Activated naive CD4-positive, alpha-beta T cell treated with anti-CD3 and anti-CD28 coated beads, Interleukin-2, amount 50 U/mL, for 72 hours (primary cell): ENCODE data around the gene ARL16. TPM values are rescaled to one million over a fixed set of nuclear protein-coding genes. Genes with fewer than 3 reads are reported as not detected.

ENCODE experiments used
- ATAC-seq, 2 donors: fragments of 150-1000 bp; cut with Tn5 transposase; 2 replicates each; pipeline ENCODE4 v1.10.0; 2021; ENCODE audit warnings: mild to moderate bottlenecking in 2 of 2, moderate library complexity in 2 of 2
- DNase-seq, 2 donors: peaks; one replicate each; pipeline ENCODE4 v3.0.0; 2021 to 2022; ENCODE audit warnings: low spot score in 2 of 2
- H3K27ac Mint-ChIP-seq, 2 donors: one replicate each; pipeline ENCODE4 v1.8.0; 2022; ENCODE audit warnings: mild to moderate bottlenecking in 2 of 2, mixed read lengths in 2 of 2
- H3K36me3 Mint-ChIP-seq, 2 donors: one replicate each; pipeline ENCODE4 v1.8.0; 2022; ENCODE audit warnings: mixed read lengths in 2 of 2
- H3K9me3 Mint-ChIP-seq, 2 donors: one replicate each; pipeline ENCODE4 v1.8.0; 2022; ENCODE audit warnings: mixed read lengths in 2 of 2
- total RNA-seq, 2 donors: library from RNA; stranded (reverse); gene quantifications; one replicate each; pipeline ENCODE4 v1.2.3, GENCODE V29; 2022

ARL16 gene
- 10 to 100 TPM; 12.6 to 30.6 TPM for total RNA-seq

- Mint-ChIP-seq H3K27ac (peak within 1 kb of the TSS; percentile 93 to 97), H3K9me3 (no peaks in the 10 kb centered on the region), H3K36me3 (peaks cover 9 to 23% of the 10 kb centered on the region in 2 donors)
- DNase-seq (peak; percentile 97 to 99), ATAC-seq (peak; percentile 97)
Measured at GRCh38 chr17:81683584-81684441, at the start of gene ARL16, which contains the start of gene HGS. TSS of gene ARL16 (minus strand) at chr17:81683797. CDS start at chr17:81683753, 44 bp downstream. TSS of gene HGS (plus strand) at chr17:81684011. CDS start at chr17:81684067, 56 bp downstream.

GRCh38 chr17:81727324-81728031 is 43.9 kb upstream of the ARL16 start:
- Mint-ChIP-seq H3K36me3 (no peaks in the 10 kb centered on the region), H3K27ac (peak overlapping the region in 1 of 2 donors; percentile 82), H3K9me3 (no peaks in the 10 kb centered on the region)
- no peak for DNase-seq
- no peak for ATAC-seq

- Mint-ChIP-seq H3K27ac (no peak overlapping the region), H3K36me3 (no peaks in the 10 kb centered on the region)
- DNase-seq, result no peak
Measured at GRCh38 chr17:81726004-81726403, 42.4 kb upstream of the ARL16 start.

GRCh38 chr17:81725439-81725838 is 41.8 kb upstream of the ARL16 start:
- H3K27ac Mint-ChIP-seq, result no peak overlapping the region
- H3K9me3 Mint-ChIP-seq, result no peaks in the 10 kb centered on the region

More at GRCh38 chr17:81726004-81726403, 42.4 kb upstream of the ARL16 start:
- no peaks in the 10 kb centered on the region for H3K9me3 Mint-ChIP-seq
- ATAC-seq, result no peak

GRCh38 chr17:81723651-81724209 is 40.1 kb upstream of the ARL16 start:
- Mint-ChIP-seq H3K9me3 (no peaks in the 10 kb centered on the region), H3K27ac (peak overlapping the region in 1 of 2 donors; percentile 53), H3K36me3 (no peaks in the 10 kb centered on the region)
- ATAC-seq (no peak), DNase-seq (no peak)

More at GRCh38 chr17:81725439-81725838, 41.8 kb upstream of the ARL16 start:
- no peaks in the 10 kb centered on the region for H3K36me3 Mint-ChIP-seq
- DNase-seq (no peak), ATAC-seq (no peak)

GRCh38 chr17:81722184-81723120 is 38.9 kb upstream of the ARL16 start:
- ATAC-seq (no peak), DNase-seq (no peak)
- no peaks in the 10 kb centered on the region for H3K9me3 Mint-ChIP-seq
- H3K27ac Mint-ChIP-seq, result no peak overlapping the region
- H3K36me3 Mint-ChIP-seq, result no peaks in the 10 kb centered on the region

- Mint-ChIP-seq H3K36me3 (no peaks in the 10 kb centered on the region), H3K9me3 (no peaks in the 10 kb centered on the region), H3K27ac (no peak overlapping the region)
- ATAC-seq (no peak), DNase-seq (peak in 1 of 2 donors; percentile 55)
Measured at GRCh38 chr17:81720267-81721071, 36.9 kb upstream of the ARL16 start.

GRCh38 chr17:81719410-81720266 is 36.0 kb upstream of the ARL16 start:
- DNase-seq (no peak), ATAC-seq (no peak)
- Mint-ChIP-seq H3K27ac (peak overlapping the region in 1 of 2 donors; percentile 50), H3K9me3 (no peaks in the 10 kb centered on the region), H3K36me3 (no peaks in the 10 kb centered on the region)

GRCh38 chr17:81717766-81718089 is 34.1 kb upstream of the ARL16 start:
- Mint-ChIP-seq H3K36me3 (peaks cover 0 to 4% of the 10 kb centered on the region in 2 donors), H3K9me3 (no peaks in the 10 kb centered on the region), H3K27ac (no peak overlapping the region)
- DNase-seq, result no peak
- no peak for ATAC-seq

GRCh38 chr17:81717049-81717765 is 33.6 kb upstream of the ARL16 start:
- H3K9me3 Mint-ChIP-seq, result no peaks in the 10 kb centered on the region
- peaks cover 0 to 5% of the 10 kb centered on the region in 2 donors for H3K36me3 Mint-ChIP-seq
- DNase-seq (no peak), ATAC-seq (no peak)
- H3K27ac Mint-ChIP-seq, result no peak overlapping the region

- no peak for DNase-seq
- H3K9me3 Mint-ChIP-seq, result no peaks in the 10 kb centered on the region
- no peak for ATAC-seq
- peaks cover 0 to 5% of the 10 kb centered on the region in 2 donors for H3K36me3 Mint-ChIP-seq
- H3K27ac Mint-ChIP-seq, result no peak overlapping the region
Measured at GRCh38 chr17:81716674-81716996, 33.0 kb upstream of the ARL16 start.

- no peak overlapping the region for H3K27ac Mint-ChIP-seq
Measured at GRCh38 chr17:81715872-81716673, 32.5 kb upstream of the ARL16 start.

GRCh38 chr17:81715107-81715871 is 31.7 kb upstream of the ARL16 start:
- Mint-ChIP-seq H3K9me3 (no peaks in the 10 kb centered on the region), H3K27ac (no peak overlapping the region), H3K36me3 (peaks cover 0 to 5% of the 10 kb centered on the region in 2 donors)
- no peak for ATAC-seq
- DNase-seq, result no peak

More at GRCh38 chr17:81715872-81716673, 32.5 kb upstream of the ARL16 start:
- ATAC-seq, result no peak
- peak in 1 of 2 donors; percentile 56 for DNase-seq
- Mint-ChIP-seq H3K36me3 (peaks cover 0 to 5% of the 10 kb centered on the region in 2 donors), H3K9me3 (no peaks in the 10 kb centered on the region)
